IPS DF 19.7 (cell line): ENCODE data around the gene PLSCR3.

ENCODE experiments used
- DNase-seq: peaks from one replicate; pipeline ENCODE4 v3.0.0-alpha.2; 2013; ENCODE audit warnings: low read depth, low spot score

The PLSCR3 gene

DNA sequence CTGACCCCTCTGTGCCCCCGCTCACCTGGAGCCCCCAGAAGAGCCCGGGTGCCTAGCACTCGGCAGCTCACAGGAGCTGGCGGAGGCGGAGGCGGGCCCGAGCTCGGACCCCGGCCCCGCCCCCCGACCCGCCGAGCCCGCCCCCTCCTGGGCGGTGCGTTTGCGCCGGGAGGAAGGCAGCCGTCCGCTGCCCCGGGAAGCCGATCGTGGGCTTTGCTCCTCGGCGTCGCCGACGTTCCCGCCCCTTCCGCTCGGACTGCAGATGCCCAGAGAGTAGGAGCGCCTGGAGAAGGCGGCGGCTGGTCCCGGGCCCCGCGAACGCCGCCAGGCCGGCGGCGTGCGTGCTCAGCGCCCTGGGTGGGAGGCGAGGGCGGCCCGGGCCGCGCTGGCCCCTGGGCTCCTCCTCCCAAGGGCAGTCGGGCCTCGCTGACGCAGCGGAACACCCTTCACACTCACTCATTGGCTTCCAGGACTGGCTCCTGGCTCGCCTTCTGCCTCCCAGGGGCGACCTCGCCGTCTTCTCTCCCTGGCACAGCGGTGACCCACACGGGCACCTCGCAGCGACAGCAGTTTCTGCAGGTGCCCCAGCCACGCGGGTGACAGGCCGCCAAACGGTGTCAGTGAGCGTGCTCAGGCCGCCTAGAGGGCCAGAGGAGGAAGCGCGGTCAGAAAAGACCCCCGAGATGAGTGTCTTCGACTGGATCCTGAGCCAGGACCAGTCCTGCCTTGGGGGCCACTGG is at the start of gene PLSCR3:
TSS of gene PLSCR3 (minus strand) at position 74 of the 740 bp plus-strand sequence. CDS start 415 bp downstream, outside the sequence.
- DNase-seq, result no peak

DNA sequence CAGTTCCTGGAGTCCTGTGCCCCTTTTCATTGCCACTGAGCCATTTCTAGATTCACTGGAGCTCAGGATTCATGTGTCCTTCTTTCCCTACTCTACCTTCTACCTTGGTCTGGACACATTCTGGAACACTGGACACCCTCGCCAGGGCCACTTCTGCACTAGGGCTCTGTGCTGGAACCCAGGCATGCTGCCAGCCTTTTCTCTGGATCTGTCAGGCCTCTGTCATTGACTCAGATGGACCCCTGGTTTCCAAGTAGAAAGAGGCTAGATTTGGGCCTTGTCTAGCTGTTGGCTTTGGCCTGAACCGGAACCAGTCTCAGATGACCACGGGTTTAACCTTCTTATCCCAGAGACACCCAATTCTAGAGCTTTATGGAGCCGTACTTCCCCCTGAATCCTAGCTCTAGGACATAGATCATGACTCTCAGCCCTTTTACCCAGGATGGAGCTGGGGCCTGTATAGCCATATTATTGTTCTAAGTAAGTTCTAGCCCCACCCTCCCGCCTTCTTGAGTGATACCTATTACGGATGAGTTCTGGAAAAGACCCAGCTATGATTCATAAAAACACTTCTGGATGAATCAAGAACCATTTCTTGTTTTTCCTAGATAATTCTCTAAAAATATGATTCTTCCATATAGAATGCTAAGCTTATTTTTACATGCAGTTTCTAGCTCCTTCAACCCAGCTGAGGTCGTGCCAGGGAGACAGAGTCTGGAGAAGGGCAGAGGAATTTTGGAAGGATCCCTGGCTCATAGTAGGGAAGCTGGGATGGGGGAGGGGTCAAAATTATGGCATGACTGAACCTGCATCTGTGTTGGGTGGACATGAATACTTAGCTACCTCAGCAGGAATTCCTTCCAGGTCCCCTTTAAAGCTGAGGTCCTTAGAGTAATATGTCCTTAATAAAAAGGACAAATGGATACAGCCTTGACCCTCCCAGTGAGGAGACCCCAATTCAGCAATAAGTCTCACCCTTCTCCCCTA is 49.5 kb upstream of the PLSCR3 start:
- no peak for DNase-seq

DNA sequence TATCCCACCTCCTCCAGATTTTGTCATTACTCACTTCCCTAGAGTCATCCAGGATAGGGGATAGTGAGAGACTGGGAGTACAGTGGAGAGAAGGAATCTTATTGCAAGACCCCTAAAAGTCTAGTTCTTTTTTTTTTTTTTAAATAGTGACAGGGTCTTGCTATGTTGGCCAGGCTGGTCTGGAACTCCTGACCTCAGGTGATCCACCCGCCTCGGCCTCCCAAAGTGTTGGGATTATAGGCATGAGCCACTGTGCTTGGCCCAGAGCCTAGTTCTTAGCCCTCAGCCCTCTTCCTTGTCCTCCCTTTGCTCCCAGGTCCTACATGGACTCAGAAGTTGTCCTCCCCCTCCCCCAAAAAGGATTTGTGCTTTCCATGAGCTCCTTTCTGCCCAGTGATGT is 47.8 kb upstream of the PLSCR3 start:
- no peak for DNase-seq

DNA sequence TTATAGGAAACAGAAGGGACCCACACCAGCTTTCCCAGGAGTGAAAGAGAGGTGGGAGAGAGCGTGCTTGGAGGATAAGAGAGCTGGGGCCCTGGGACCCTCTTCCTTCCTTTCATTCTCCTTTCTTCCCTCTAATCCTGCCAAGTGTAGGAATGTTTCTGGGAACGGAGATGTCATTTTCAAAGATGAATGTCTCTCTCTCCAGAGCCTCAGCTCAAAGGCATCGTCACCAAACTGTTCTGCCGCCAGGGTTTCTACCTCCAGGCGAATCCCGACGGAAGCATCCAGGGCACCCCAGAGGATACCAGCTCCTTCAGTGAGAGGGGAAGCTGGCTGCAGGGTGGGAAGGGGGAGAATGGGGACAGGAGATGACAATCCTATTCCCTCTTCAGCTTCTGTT is 46.9 kb upstream of the PLSCR3 start:
- DNase-seq, result no peak

DNA sequence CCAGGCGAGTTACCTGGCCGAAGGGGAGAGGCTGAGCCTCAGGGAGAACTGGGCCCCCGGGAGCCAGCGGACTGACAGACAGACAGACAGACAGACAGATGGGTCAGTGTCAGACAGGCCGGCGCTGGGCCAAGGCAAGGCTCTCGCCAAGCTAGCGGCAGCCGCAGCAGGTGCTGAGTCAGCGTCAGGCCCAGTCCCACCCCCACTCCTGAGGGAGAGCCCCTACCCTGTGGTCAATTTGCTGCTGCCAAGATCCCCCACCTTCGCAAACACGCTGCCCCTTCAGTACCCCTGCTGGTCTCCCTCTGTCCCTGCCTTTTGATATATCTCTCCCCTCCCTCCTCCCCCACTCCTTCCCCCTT is 46.5 kb upstream of the PLSCR3 start:
- no peak for DNase-seq

DNA sequence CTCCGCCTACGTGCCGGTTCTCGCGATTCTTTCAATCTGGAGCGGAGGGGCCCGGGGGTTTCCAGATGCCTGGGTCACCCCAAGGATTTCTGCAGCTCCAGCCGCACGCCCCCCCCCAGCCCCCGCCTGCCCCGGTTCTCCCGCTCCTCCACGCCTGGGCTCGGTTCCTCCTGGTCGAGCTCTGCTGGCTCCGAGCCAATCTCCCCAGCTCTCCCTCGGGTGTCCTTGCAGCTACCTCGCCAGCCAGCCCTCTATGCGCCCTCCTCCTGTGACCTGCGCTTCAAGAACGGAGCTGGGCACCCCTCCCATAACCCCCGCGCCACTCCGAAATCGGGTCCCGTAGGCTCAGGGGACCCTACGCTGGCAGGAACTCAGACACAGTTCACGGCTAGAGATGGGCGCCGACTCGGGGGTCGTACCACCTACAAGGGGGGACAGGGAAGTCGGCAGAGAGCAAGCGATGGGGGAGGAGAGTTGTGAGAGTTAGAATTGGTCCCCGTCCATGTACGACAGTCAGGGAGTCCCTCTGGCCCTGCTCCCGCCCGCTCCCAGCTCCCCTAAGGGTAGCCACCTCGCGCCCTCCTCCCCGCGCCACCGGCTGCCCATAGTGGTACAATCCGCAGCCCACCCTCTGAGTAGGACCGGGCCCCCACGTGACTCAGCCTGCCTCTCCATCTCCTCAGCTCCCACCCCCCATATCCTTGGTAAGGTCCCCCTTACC is 45.9 kb upstream of the PLSCR3 start:
- DNase-seq, result no peak

DNA sequence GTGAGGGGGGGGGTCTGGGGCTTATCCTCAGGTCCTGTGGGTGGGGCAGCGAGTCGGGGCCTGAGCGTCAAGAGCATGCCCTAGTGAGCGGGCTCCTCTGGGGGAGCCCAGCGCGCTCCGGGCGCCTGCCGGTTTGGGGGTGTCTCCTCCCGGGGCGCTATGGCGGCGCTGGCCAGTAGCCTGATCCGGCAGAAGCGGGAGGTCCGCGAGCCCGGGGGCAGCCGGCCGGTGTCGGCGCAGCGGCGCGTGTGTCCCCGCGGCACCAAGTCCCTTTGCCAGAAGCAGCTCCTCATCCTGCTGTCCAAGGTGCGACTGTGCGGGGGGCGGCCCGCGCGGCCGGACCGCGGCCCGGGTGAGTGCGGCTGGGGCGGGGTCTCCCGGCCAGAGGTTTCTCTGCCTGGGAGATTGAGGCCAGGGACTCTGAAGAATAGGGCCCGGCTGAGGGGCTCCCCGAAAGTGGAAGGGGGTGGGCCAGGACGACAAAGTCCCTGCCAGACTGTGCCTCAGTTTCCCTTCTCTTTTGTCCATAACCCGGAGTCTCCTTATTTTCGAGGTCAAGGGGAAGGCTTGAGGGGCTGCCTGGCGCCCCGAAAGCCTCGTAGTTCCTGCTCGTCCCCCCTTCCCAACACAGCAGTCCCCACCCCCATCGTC is 45.3 kb upstream of the PLSCR3 start, which contains the start of gene FGF11:
TSS of gene FGF11 (plus strand) at position 51 of the 651 bp plus-strand sequence. CDS start at position 160, 109 bp downstream.
- DNase-seq, result no peak

DNA sequence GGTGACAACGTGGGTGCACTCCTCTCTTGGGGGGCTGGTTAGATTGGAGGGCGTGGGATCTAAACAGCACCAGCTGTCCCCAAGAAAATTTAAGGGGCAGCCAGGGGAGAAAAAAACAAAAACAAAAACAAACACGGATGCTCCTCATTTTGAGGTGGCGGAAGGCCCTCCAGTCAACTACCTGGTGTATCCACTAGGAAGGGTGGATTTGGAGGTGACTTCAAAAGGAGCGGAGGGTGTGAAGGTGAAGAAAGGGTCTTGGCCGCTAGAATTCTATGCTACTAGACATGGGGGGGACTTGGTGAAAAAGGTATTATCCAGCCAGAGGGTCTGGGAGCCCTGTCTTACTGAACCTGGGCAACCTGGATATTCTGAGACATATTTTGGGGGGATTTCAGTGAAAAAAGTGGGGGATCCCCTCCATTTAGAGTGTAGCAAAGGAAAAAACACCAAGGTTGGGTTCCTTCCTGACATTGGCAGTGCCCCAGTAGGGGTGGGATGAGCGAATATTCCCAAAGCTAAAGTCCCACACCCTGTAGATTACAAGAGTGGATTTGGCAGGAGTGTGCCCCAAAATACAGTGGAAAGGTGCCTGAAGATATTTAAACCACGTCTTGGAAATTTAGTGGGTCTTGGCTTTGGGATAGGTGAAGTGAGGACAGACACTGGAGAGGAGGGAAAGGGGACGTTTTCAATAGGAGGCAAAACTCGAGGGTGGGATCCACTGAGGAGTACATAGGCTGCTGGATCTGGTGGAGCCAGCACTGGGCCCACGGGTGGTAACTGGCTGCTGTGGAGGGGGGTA is 44.5 kb upstream of the PLSCR3 start:
- no peak for DNase-seq

DNA sequence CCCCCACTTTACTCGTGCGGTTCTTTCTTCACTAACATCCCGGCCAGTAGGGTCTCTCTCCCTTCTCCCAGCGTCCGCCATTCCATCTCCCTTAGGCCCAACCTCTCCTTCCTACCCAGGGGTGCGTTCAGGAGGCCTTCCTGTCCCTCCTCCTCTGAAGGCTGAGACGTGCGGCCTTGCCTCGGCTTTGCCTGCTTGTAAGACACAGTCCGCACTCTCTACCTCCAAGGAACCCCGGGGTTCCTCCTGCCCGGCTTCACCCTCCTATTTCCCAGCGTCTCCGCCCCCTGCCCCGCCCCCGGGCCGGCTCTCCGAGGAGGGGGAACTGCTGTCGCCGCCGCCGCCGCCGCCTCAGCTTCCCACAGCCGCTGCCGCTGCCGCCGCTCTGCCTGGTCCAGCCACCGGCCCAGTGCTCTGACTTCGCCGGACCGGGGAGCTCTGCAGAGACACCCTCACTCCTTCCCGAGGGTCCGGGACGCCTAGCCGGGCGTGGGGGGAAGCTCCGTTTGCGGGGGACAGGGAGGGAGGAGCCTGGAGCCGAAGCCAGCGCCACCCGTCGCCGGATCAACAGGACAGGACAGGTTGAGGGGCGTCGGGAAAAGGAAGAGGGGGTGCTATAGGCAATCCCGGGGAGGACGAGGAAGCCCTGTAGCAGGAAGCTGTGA is 43.8 kb upstream of the PLSCR3 start:
- DNase-seq, result no peak

DNA sequence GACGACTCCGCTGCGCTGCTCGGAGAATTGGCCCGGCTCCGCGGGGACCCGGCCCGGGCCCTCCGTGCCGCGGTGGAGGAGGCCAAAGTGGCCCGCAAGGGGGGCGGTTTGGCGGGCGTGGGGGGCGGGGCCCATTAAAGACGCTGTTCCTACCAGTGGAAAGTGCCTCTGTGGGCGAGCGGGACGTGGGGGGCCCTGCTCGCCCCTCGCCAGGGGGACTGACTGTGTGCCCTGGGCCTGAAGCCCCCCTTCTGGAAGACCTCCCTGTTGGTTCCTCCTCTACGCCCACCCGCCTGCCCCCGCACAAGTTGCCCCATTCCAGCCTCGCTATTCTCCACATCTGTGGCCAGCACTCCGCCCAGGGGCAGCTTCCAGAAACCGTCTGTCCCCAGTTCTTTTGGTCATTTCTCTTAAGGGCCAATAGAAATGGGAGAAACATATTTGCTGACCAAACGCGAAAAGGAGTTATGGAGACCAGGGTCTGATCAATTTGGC is 43.1 kb upstream of the PLSCR3 start:
- no peak for DNase-seq

DNA sequence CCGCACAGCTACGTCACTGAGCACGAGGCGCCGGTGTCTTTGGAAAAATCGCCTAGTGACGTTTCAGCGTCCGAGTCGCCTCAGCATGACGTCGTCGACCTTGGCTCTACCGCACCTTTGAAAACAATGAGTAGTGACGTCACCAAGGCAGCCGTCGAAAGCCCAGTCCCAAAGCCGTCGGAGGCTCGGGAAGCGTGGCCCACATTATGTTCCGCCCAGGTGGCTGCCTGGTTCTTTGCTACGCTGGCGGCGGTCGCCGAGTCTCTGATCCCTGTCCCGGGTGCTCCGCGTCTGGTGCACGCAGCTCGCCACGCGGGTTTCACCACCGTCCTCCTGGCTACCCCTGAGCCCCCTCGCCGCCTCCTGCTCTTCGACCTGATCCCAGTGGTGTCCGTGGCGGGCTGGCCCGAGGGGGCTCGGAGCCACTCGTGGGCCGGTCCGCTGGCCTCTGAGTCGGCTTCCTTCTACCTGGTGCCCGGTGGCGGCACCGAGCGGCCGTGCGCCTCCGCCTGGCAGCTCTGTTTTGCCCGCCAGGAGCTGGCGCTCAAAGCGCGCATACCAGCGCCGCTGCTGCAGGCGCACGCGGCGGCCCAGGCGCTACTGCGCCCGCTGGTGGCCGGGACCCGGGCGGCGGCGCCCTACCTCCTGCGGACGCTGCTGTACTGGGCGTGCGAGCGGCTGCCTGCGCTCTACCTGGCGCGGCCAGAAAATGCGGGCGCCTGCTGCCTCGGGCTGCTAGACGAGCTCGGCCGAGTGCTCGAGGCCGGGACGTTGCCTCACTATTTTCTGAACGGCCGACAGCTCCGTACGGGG is 42.4 kb upstream of the PLSCR3 start:
- DNase-seq, result no peak

DNA sequence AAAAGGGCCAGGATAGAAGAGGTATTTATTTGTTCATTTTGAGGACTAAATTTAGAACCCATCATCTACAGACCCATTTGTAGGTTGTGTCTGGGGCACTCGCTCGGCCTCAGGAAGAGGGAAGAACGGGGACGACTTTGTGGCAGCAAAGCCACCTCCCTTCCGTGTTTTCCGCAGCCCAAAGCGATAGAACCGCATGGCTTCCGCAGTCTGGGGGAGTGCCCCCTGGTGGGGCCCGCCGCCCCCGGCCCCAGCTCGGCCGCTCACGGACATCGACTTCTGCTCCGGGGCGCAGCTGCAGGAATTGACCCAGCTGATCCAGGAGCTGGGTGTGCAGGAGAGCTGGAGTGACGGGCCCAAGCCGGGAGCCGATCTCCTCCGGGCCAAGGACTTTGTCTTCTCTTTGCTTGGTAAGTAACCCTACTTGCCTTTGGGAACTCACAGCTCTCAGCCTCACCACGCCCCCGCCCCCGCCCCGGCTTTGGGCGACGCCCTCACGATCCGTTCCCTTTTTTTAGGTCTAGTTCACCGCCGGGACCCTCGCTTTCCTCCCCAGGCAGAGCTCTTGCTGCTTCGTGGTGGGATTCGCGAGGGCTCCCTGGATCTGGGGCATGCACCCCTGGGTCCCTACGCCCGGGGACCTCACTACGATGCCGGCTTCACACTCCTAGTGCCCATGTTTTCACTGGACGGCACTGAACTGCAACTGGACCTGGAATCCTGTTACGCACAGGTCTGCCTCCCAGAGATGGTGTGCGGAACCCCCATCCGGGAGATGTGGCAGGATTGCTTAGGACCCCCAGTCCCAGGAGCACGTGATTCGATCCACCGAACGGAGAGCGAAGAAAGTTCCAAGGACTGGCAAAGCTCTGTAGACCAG is 41.6 kb upstream of the PLSCR3 start:
- DNase-seq, result no peak

DNA sequence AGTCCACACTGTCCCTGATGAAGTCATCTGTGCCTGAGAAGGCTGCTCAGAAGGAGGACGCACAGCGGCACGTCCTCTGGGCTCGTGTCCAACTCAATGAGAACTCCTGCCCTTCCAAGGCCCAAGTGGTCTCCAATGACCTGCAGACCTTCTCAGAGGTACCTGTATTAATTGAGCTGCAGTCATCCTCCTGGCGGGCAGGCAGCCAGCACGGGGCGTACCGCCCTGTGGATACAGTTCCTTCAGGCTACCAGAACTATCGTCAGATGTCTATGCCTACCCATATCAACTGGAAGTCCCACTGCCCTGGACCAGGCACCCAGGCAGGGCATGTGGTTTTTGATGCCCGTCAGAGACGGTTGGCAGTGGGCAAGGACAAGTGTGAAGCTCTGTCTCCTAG is 38.0 kb upstream of the PLSCR3 start:
- no peak for DNase-seq

DNA sequence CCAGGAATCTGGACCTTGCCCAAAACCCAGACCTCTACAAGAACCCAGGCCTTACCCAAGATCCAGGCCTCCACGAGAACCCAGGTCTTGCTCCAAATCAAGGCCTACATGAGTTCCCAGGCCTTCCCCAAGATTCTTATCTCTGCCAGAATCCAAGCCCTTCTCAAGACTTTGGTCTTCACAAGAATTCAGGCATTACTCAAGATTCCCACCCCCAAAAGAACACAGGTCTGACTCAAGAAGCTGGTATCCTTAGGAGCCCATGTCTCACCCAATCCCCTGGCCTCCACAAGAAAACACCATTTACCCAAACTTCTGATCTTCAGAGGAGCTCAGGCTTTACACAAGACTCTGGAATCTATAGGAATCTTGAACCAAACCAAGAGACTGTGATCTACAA is 36.9 kb upstream of the PLSCR3 start:
- no peak for DNase-seq

DNA sequence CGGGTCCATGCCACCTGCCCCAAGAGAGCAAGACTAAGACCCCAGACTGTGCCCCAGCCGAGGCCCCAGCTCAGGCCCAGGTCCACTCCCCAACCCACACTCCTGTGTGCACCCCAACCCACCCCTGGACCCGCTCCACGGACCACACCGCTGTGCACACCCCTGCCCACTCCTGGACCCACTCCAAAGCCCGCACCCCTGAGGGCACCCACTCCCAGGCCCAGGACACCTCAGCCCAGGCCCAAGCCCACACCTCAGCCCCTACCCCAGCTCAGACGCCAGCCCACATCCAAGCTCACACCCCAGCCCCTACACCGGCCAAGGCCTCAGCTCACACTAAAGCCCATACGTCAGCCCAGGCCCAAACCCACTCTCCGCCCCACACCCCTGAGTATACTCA is 35.4 kb upstream of the PLSCR3 start:
- no peak for DNase-seq

DNA sequence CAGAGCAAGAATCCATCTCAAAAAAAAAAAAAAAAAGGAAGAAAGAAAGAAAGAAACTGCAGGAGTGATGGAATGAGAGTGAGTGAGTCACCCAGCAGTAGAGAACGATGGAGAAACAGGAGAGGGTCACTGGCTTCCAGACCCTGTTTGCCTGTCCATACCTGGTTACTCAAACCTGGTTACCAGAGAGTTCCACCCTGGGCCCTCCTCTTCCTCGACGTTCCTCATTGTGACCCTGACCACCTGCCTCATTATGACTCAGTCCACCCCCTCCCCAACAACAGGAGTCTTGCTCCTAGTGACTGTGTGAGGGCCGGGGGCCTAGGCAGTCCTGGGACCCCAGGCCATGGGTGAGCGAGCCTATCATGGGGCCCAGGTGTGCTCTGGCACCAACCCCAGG is 34.2 kb upstream of the PLSCR3 start, which contains the start of gene SPEM3:
TSS of gene SPEM3 (plus strand) at position 301 of the 400 bp plus-strand sequence. CDS start at position 347, 46 bp downstream.
- no peak for DNase-seq

DNA sequence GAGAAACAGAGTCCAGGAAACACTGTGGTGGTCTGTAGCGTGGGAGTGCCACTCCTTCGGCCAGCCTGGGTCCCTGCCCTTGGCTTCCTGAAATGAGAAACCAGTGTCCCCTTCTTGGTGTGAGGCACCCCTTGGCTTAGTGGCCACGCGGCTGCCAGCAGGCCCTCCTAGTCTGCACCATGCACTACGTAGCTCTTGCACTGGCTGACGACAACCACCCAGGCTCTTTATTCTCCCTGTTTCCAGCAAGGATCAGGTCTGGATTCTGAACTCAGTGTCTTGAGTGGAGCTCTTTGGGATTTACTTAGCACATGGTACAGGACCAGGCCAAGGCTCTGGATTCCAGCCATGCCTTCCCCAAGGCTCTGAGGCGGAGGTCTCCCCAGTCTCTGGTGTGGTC is 33.2 kb upstream of the PLSCR3 start:
- no peak for DNase-seq
